GM12878 (cell line): ENCODE measurements around the gene POLR3E. TPM values are rescaled to one million over a fixed set of nuclear protein-coding genes. Genes with fewer than 3 reads are reported as not detected.

Experiments used
- ATAC-seq: fragments of 200-7000 bp; cut with Tn5 transposase; 3 replicates; pipeline ENCODE4 v1.9.1; 2020; ENCODE audit warnings: mild to moderate bottlenecking, moderate library complexity
- BruUV-seq: library from RNA; stranded (reverse); fragments of 400-500 nt; replicated peaks from 2 replicates; lab custom pipeline; 2021; lab: Mats Ljungman, UMichigan
- CTCF ChIA-PET: fragments of 300-600 bp; sonication (Branson Sonifier 250); formaldehyde crosslinking; extraction: SDS; loops from one replicate; lab custom pipeline; 2021; ENCODE audit warnings: inconsistent platforms; lab: Yijun Ruan, JAX
- POLR2A ChIA-PET: fragments of 350-600 bp; formaldehyde crosslinking; extraction: SDS; loops from one replicate; lab custom pipeline; 2021; ENCODE audit warnings: inconsistent platforms; lab: Charles Lee
- RAD21 ChIA-PET: fragments of 300-600 bp; sonication (Branson Sonifier 250); formaldehyde crosslinking; loops from one replicate; lab custom pipeline; 2023; ENCODE audit warnings: antibody characterized with exemption; ENCODE audit not compliant: unreplicated experiment; lab: Charles Lee
- SMC1A ChIA-PET: fragments of 300-600 bp; sonication (Branson Sonifier 250); formaldehyde crosslinking; loops from one replicate; lab custom pipeline; 2023; ENCODE audit not compliant: unreplicated experiment, uncharacterized antibody; lab: Charles Lee
- DNase-seq: peaks from one replicate; pipeline ENCODE4 v3.0.0-alpha.2; 2011; ENCODE audit warnings: low read depth, low spot score
- FAIRE-seq: peaks from 3 replicates; lab custom pipeline; 2011; peaks lifted over from hg19 to GRCh38; lab: Jason Lieb, UNC
- H2AFZ ChIP-seq: 2 replicates; pipeline ENCODE4 v1.6.0; 2011; ENCODE audit warnings: low read depth, low read length, control low read depth; ENCODE audit not compliant: control insufficient read depth
- H3K27ac ChIP-seq: 2 replicates; pipeline ENCODE4 v1.5.1; 2011; ENCODE audit warnings: control low read depth; ENCODE audit not compliant: control insufficient read depth, insufficient read depth
- H3K27me3 ChIP-seq, 2 experiments: replicated peaks in 1 of 2; 2 replicates each; pipeline versions ENCODE4 v1.6.0 to v1.6.1; 2011; ENCODE audit warnings: low read length in 1 of 2; ENCODE audit not compliant: control insufficient read depth in 2 of 2, insufficient read depth in 2 of 2
- H3K36me3 ChIP-seq, 2 experiments: 2 replicates each; pipeline ENCODE4 v1.5.1; 2011; ENCODE audit warnings: low read length in 1 of 2; ENCODE audit not compliant: control insufficient read depth in 2 of 2, insufficient read depth in 2 of 2
- H3K4me1 ChIP-seq: 2 replicates; pipeline ENCODE4 v1.6.1; 2011; ENCODE audit warnings: mild to moderate bottlenecking, low read length, moderate library complexity, mixed read lengths; ENCODE audit not compliant: control insufficient read depth, insufficient read depth
- H3K4me2 ChIP-seq: 2 replicates; pipeline ENCODE4 v1.6.0; 2011; ENCODE audit warnings: control low read depth; ENCODE audit not compliant: control insufficient read depth, insufficient read depth
- H3K4me3 ChIP-seq: fragments of 200-600 bp; sonication (generic); 2 replicates; pipeline ENCODE4 v1.5.1; 2016
- H3K79me2 ChIP-seq: 2 replicates; pipeline ENCODE4 v1.6.0; 2011; ENCODE audit warnings: low read length; ENCODE audit not compliant: control insufficient read depth, insufficient read depth
- H3K9ac ChIP-seq: 2 replicates; pipeline ENCODE4 v1.8.0; 2011; ENCODE audit warnings: low read length, control low read depth, mixed read lengths; ENCODE audit not compliant: control insufficient read depth, insufficient read depth
- H3K9me3 ChIP-seq: replicated peaks from 3 replicates; pipeline ENCODE4 v1.5.1; 2011; ENCODE audit warnings: mild to moderate bottlenecking, low read length; ENCODE audit not compliant: control insufficient read depth, insufficient read depth
- H4K20me1 ChIP-seq: 2 replicates; pipeline ENCODE4 v1.6.0; 2011; ENCODE audit not compliant: control insufficient read depth, insufficient read depth
- CEBPZ ChIP-seq: fragments of 150-350 bp; IDR thresholded peaks from 2 replicates; pipeline ENCODE4 v1.6.1; 2016; ENCODE audit warnings: low read depth, low read length
- MXI1 ChIP-seq: fragments of 150-350 bp; IDR thresholded peaks from 2 replicates; pipeline ENCODE4 v1.6.1; 2011; ENCODE audit warnings: low read depth, mild to moderate bottlenecking, inconsistent platforms, low read length, improper control_type of control experiment
- PAX5 ChIP-seq: IDR thresholded peaks from 2 replicates; pipeline ENCODE4 v1.6.1; 2011; ENCODE audit warnings: low read depth, low read length, borderline replicate concordance
- POLR2A ChIP-seq: IDR thresholded peaks from 2 replicates; pipeline ENCODE4 v1.6.1; 2011; ENCODE audit warnings: low read depth, mild to moderate bottlenecking, low read length
- POLR2AphosphoS2 ChIP-seq: IDR thresholded peaks from 2 replicates; pipeline ENCODE4 v1.6.1; 2011; ENCODE audit warnings: low read depth, mild to moderate bottlenecking, low read length, improper control_type of control experiment, moderate library complexity
- RB1 ChIP-seq: fragments of 450-650 bp; formaldehyde crosslinking; IDR thresholded peaks from 2 replicates; pipeline ENCODE4 v1.6.1; 2017; ENCODE audit warnings: mild to moderate bottlenecking, borderline replicate concordance
- TARDBP ChIP-seq: IDR thresholded peaks from 2 replicates; pipeline ENCODE4 v1.6.1; 2016; ENCODE audit warnings: borderline replicate concordance
- TCF12 ChIP-seq: IDR thresholded peaks from 2 replicates; pipeline ENCODE4 v1.6.1; 2011; ENCODE audit warnings: low read depth, mild to moderate bottlenecking, low read length
- WRNIP1 ChIP-seq: IDR thresholded peaks from 2 replicates; pipeline ENCODE4 v1.6.1; 2011; ENCODE audit warnings: low read depth, low read length, improper control_type of control experiment, borderline replicate concordance
- ZNF274 ChIP-seq: IDR thresholded peaks from one replicate; pipeline ENCODE4 v1.8.0; 2011; ENCODE audit not compliant: insufficient read length, insufficient read depth
- ZSCAN29 ChIP-seq: fragments of 450-650 bp; IDR thresholded peaks from 2 replicates; pipeline ENCODE4 v1.6.1; 2017; ENCODE audit warnings: mild to moderate bottlenecking, moderate library complexity
- WGBS: methylation state at CpG from one replicate; pipeline ENCODE4 v1.1.6; 2016; ENCODE audit warnings: low lambda C conversion rate; ENCODE audit not compliant: insufficient replicate concordance, insufficient coverage; ENCODE audit errors: missing lambda C conversion rate; 5-methylcytosine and 5-hydroxymethylcytosine counted together
- in situ Hi-C: fragments of 300-500 bp; cut with MboI; formaldehyde crosslinking; loops from 9 replicates; pipeline ENCODE4 v1.14.3; 2018; ENCODE audit warnings: mixed read lengths
- intact Hi-C: fragments of 100-400 bp; cut with micrococcal nuclease; formaldehyde crosslinking; loops from one replicate; pipeline ENCODE4 v1.14.2; 2022; ENCODE audit not compliant: unreplicated experiment
- polyA plus RNA-seq, 11 experiments: library from polyadenylated mRNA; depleted of rRNA in 4 of 11; unstranded in 6 of 11; stranded (reverse) in 5 of 11; fragments of >200 nt; fragmentation: Nextera tagmentation in 4 of 11; fragmentation: Illumina TruSeq in 1 of 11; extraction: Ambion mirVana in 4 of 11; extraction: Trizol in 1 of 11; gene quantifications; 1 replicate in 1 of 11; 2 replicates in 10 of 11; pipeline versions ENCODE4 v1.2.1 to v1.2.3, GENCODE V29; 2011 to 2016; ENCODE audit warnings: inconsistent platforms in 2 of 11, missing spikeins in 2 of 11, low read depth in 1 of 11
- total RNA-seq, 4 experiments: library from RNA; depleted of rRNA in 3 of 4; stranded (reverse); fragments of >200 nt in 3 of 4; fragmentation: Illumina TruSeq in 1 of 4; extraction: Trizol in 1 of 4; gene quantifications; 2 replicates each; pipeline versions ENCODE4 v1.2.1 to v1.2.3, GENCODE V29; 2013 to 2021

Gene POLR3E
- total and polyA plus RNA-seq, 10 of the 15 experiments (the other 5 are each of a cell fraction or from before 2014, with no cell fraction given): 11.1 to 79.5 (median 39.7) TPM

GRCh38 chr16:22314661-22315626 lies 17.7 kb downstream of the POLR3E start:
- H3K9ac ChIP-seq: no peak overlapping the region
- no peaks in the 10 kb centered on the region for H3K4me1 ChIP-seq
- intact Hi-C loops: no loop called here
- no peaks in the 10 kb centered on the region for H4K20me1 ChIP-seq
- no peaks in the 10 kb centered on the region for H3K27me3 ChIP-seq
- peak; percentile 19; the same call in 1 of the 2 replicates for TF ChIP-seq POLR2A
- no peak for TF ChIP-seq PAX5
- TF ChIP-seq, all 136 proteins: peak for 1
- ATAC-seq: no peak
- no TSS peak for BruUV-seq
- H3K4me3 ChIP-seq: no peak overlapping the region
- ChIA-PET RAD21 (no interaction called here), CTCF (no interaction called here), SMC1A (interaction anchor here (1.1 kb wide), 1 partner anchor 10 kb away, joined by 3 read pairs; no protein-coding TSS in a partner anchor), POLR2A (no interaction called here)
- H3K27ac ChIP-seq: no peak overlapping the region
- H3K36me3 ChIP-seq: peaks cover 28 to 30% of the 10 kb centered on the region in 2 experiments; a peak in 3 of 4 replicates
- in situ Hi-C loops: loop anchor here (25.0 kb wide), 1 partner anchor 247 kb away; no protein-coding TSS in a partner anchor
- H3K9me3 ChIP-seq: no peaks in the 10 kb centered on the region
- H3K4me2 ChIP-seq: no peak overlapping the region
- no peak for DNase-seq
- no peak for FAIRE-seq
- no peak overlapping the region for H2AFZ ChIP-seq
- WGBS: 92% methylated on average over 37 of the region's 37 CpGs
- no peaks in the 10 kb centered on the region for H3K79me2 ChIP-seq

- no peak overlapping the region for H3K9ac ChIP-seq
- H4K20me1 ChIP-seq: no peaks in the 10 kb centered on the region
- POLR2A ChIA-PET: no interaction called here
- no peaks in the 10 kb centered on the region for H3K27me3 ChIP-seq
- H3K4me3 ChIP-seq: no peak overlapping the region
- no peak overlapping the region for H3K27ac ChIP-seq
- WGBS: 100% methylated on average over 1 of the region's 1 CpG
- FAIRE-seq (no peak), ATAC-seq (no peak)
- H3K79me2 ChIP-seq: no peaks in the 10 kb centered on the region
- CTCF ChIA-PET: no interaction called here
- no peak overlapping the region for H3K4me2 ChIP-seq
- H3K4me1 ChIP-seq: no peaks in the 10 kb centered on the region
- intact Hi-C loops: no loop called here
- RAD21 ChIA-PET: no interaction called here
- H3K36me3 ChIP-seq: peaks cover 28 to 32% of the 10 kb centered on the region in 2 experiments
- no TSS peak for BruUV-seq
- in situ Hi-C loops: loop anchor here (25.0 kb wide), 1 partner anchor 246 kb away; no protein-coding TSS in a partner anchor
- TF ChIP-seq MXI1 (no peak), TCF12 (no peak), ZSCAN29 (no peak), CEBPZ (no peak), POLR2AphosphoS2 (no peak), TARDBP (no peak), RB1 (no peak), WRNIP1 (no peak), ZNF274 (no peak)
- TF ChIP-seq, all 136 proteins: peak for 0
- SMC1A ChIA-PET: interaction anchor here (1.1 kb wide), 1 partner anchor 11 kb away, joined by 3 read pairs; no protein-coding TSS in a partner anchor
- H2AFZ ChIP-seq: no peak overlapping the region
- DNase-seq: no peak
- no peaks in the 10 kb centered on the region for H3K9me3 ChIP-seq
These were observed 18.8 kb downstream of the POLR3E start for GRCh38 chr16:22315979-22316378.
